T-helper 1 cell treated with Interleukin-12 subunit alpha and Interleukin-12 subunit beta and Interleukin-4 antibody, amounts not matched to agents 30 μg/mL and 1 μg/mL, for 36 hours (primary cell): ENCODE results near the gene CFAP20DC.
"Not testable (repeated sequence)": the region's sequence is repeated elsewhere in the genome, so short reads cannot be mapped to it uniquely, and the experiment has no call there.

Experiments
- H3K27ac Mint-ChIP-seq: one replicate; pipeline ENCODE4 v1.8.0; 2021; ENCODE audit warnings: mild to moderate bottlenecking, mixed read lengths
- H3K27me3 Mint-ChIP-seq: one replicate; pipeline ENCODE4 v1.8.0; 2021; ENCODE audit warnings: low read depth, mixed read lengths
- H3K36me3 Mint-ChIP-seq: one replicate; pipeline ENCODE4 v1.8.0; 2021; ENCODE audit warnings: low read depth, mixed read lengths
- H3K4me1 Mint-ChIP-seq: one replicate; pipeline ENCODE4 v1.8.0; 2021; ENCODE audit warnings: low read depth, mixed read lengths
- H3K4me3 Mint-ChIP-seq: one replicate; pipeline ENCODE4 v1.8.0; 2021; ENCODE audit warnings: mild to moderate bottlenecking, moderate library complexity, mixed read lengths
- H3K9me3 Mint-ChIP-seq: one replicate; pipeline ENCODE4 v1.8.0; 2021; ENCODE audit warnings: mixed read lengths

CFAP20DC gene

GRCh38 chr3:58897646-58898045 is 152.2 kb downstream of the CFAP20DC start:
- Mint-ChIP-seq H3K36me3 (peaks cover 2% of the 10 kb centered on the region), H3K4me3 (no peak overlapping the region), H3K4me1 (peaks cover 26% of the 10 kb centered on the region), H3K27me3 (peaks cover 5% of the 10 kb centered on the region), H3K27ac (no peak overlapping the region), H3K9me3 (peaks cover 13% of the 10 kb centered on the region)

GRCh38 chr3:58895678-58896077 is 154.1 kb downstream of the CFAP20DC start:
- not testable (repeated sequence) for H3K27ac Mint-ChIP-seq, H3K4me3 Mint-ChIP-seq, H3K36me3 Mint-ChIP-seq, H3K27me3 Mint-ChIP-seq
- H3K9me3 Mint-ChIP-seq: peaks cover 13% of the 10 kb centered on the region
- H3K4me1 Mint-ChIP-seq: peaks cover 26% of the 10 kb centered on the region

GRCh38 chr3:58892526-58892925 is 157.3 kb downstream of the CFAP20DC start:
- H3K4me3 Mint-ChIP-seq, H3K36me3 Mint-ChIP-seq, H3K27me3 Mint-ChIP-seq, H3K27ac Mint-ChIP-seq, H3K4me1 Mint-ChIP-seq: not testable (repeated sequence)
- H3K9me3 Mint-ChIP-seq: peaks cover 13% of the 10 kb centered on the region

GRCh38 chr3:58888087-58888486 is 161.7 kb downstream of the CFAP20DC start:
- Mint-ChIP-seq H3K4me1 (no peaks in the 10 kb centered on the region), H3K36me3 (no peaks in the 10 kb centered on the region), H3K27me3 (no peaks in the 10 kb centered on the region), H3K27ac (no peak overlapping the region), H3K4me3 (no peak overlapping the region), H3K9me3 (no peaks in the 10 kb centered on the region)

GRCh38 chr3:58884453-58884852 is 165.4 kb downstream of the CFAP20DC start:
- Mint-ChIP-seq H3K27ac (no peak overlapping the region), H3K4me1 (no peaks in the 10 kb centered on the region), H3K9me3 (no peaks in the 10 kb centered on the region), H3K36me3 (no peaks in the 10 kb centered on the region), H3K4me3 (no peak overlapping the region), H3K27me3 (no peaks in the 10 kb centered on the region)

GRCh38 chr3:58880182-58880581 is 169.6 kb downstream of the CFAP20DC start:
- Mint-ChIP-seq H3K36me3 (no peaks in the 10 kb centered on the region), H3K9me3 (no peaks in the 10 kb centered on the region), H3K27me3 (no peaks in the 10 kb centered on the region), H3K4me3 (no peak overlapping the region), H3K4me1 (no peaks in the 10 kb centered on the region), H3K27ac (no peak overlapping the region)

GRCh38 chr3:58874795-58875194 is 175.0 kb downstream of the CFAP20DC start:
- no peaks in the 10 kb centered on the region for H3K9me3 Mint-ChIP-seq
- no peak overlapping the region for H3K4me3 Mint-ChIP-seq

GRCh38 chr3:58874248-58874741 is 175.5 kb downstream of the CFAP20DC start:
- Mint-ChIP-seq H3K27ac (peak overlapping the region; percentile 74), H3K4me3 (no peak overlapping the region), H3K36me3 (no peaks in the 10 kb centered on the region), H3K4me1 (peaks cover 10% of the 10 kb centered on the region), H3K27me3 (no peaks in the 10 kb centered on the region), H3K9me3 (no peaks in the 10 kb centered on the region)

More at GRCh38 chr3:58874795-58875194, 175.0 kb downstream of the CFAP20DC start:
- no peaks in the 10 kb centered on the region for H3K27me3 Mint-ChIP-seq
- peaks cover 10% of the 10 kb centered on the region for H3K4me1 Mint-ChIP-seq
- H3K27ac Mint-ChIP-seq: peak overlapping the region; percentile 74
- no peaks in the 10 kb centered on the region for H3K36me3 Mint-ChIP-seq

- Mint-ChIP-seq H3K27ac (no peak overlapping the region), H3K9me3 (no peaks in the 10 kb centered on the region), H3K4me3 (no peak overlapping the region), H3K4me1 (no peaks in the 10 kb centered on the region), H3K27me3 (no peaks in the 10 kb centered on the region), H3K36me3 (no peaks in the 10 kb centered on the region)
Observed at GRCh38 chr3:58868097-58868779, 181.6 kb downstream of the CFAP20DC start.

GRCh38 chr3:58867621-58868020 is 182.2 kb downstream of the CFAP20DC start:
- Mint-ChIP-seq H3K4me1 (no peaks in the 10 kb centered on the region), H3K27me3 (no peaks in the 10 kb centered on the region), H3K4me3 (no peak overlapping the region), H3K36me3 (no peaks in the 10 kb centered on the region), H3K9me3 (no peaks in the 10 kb centered on the region), H3K27ac (no peak overlapping the region)

GRCh38 chr3:58866079-58866478 is 183.7 kb downstream of the CFAP20DC start:
- no peaks in the 10 kb centered on the region for H3K4me1 Mint-ChIP-seq
- no peak overlapping the region for H3K27ac Mint-ChIP-seq
- H3K9me3 Mint-ChIP-seq: no peaks in the 10 kb centered on the region
- H3K36me3 Mint-ChIP-seq: no peaks in the 10 kb centered on the region
- H3K27me3 Mint-ChIP-seq: no peaks in the 10 kb centered on the region
- H3K4me3 Mint-ChIP-seq: no peak overlapping the region

- Mint-ChIP-seq H3K4me1 (no peaks in the 10 kb centered on the region), H3K27me3 (no peaks in the 10 kb centered on the region), H3K4me3 (no peak overlapping the region), H3K9me3 (no peaks in the 10 kb centered on the region), H3K27ac (no peak overlapping the region), H3K36me3 (no peaks in the 10 kb centered on the region)
Observed at GRCh38 chr3:58864480-58864879, 185.3 kb downstream of the CFAP20DC start.

GRCh38 chr3:58863206-58863605 is 186.6 kb downstream of the CFAP20DC start:
- no peaks in the 10 kb centered on the region for H3K36me3 Mint-ChIP-seq
- H3K4me1 Mint-ChIP-seq: no peaks in the 10 kb centered on the region
- H3K27ac Mint-ChIP-seq: no peak overlapping the region
- no peaks in the 10 kb centered on the region for H3K9me3 Mint-ChIP-seq
- no peaks in the 10 kb centered on the region for H3K27me3 Mint-ChIP-seq
- H3K4me3 Mint-ChIP-seq: no peak overlapping the region

GRCh38 chr3:58861551-58861950 is 188.3 kb downstream of the CFAP20DC start:
- Mint-ChIP-seq H3K9me3 (no peaks in the 10 kb centered on the region), H3K27me3 (no peaks in the 10 kb centered on the region), H3K36me3 (no peaks in the 10 kb centered on the region), H3K27ac (no peak overlapping the region), H3K4me3 (no peak overlapping the region), H3K4me1 (no peaks in the 10 kb centered on the region)

- Mint-ChIP-seq H3K27me3 (no peaks in the 10 kb centered on the region), H3K27ac (no peak overlapping the region), H3K4me3 (no peak overlapping the region), H3K36me3 (no peaks in the 10 kb centered on the region), H3K9me3 (no peaks in the 10 kb centered on the region), H3K4me1 (no peaks in the 10 kb centered on the region)
Observed at GRCh38 chr3:58858126-58858525, 191.7 kb downstream of the CFAP20DC start.

GRCh38 chr3:58857402-58857801 is 192.4 kb downstream of the CFAP20DC start:
- no peak overlapping the region for H3K4me3 Mint-ChIP-seq
- no peaks in the 10 kb centered on the region for H3K27me3 Mint-ChIP-seq
- no peaks in the 10 kb centered on the region for H3K9me3 Mint-ChIP-seq
- H3K36me3 Mint-ChIP-seq: no peaks in the 10 kb centered on the region
- no peak overlapping the region for H3K27ac Mint-ChIP-seq
- H3K4me1 Mint-ChIP-seq: no peaks in the 10 kb centered on the region
